IMR-90 (cell line): ENCODE data around the gene VSIG10L. TPM values are rescaled to one million over a fixed set of nuclear protein-coding genes. Genes with fewer than 3 reads are reported as not detected.

Experiments
- ATAC-seq: fragments of 200-7000 bp; cut with Tn5 transposase; 2 replicates; pipeline ENCODE4 v1.9.1; 2020; ENCODE audit warnings: low read depth, mild to moderate bottlenecking, moderate library complexity
- BruUV-seq: library from RNA; stranded (reverse); fragments of 400-500 nt; replicated peaks from 2 replicates; lab custom pipeline; 2021; lab: Mats Ljungman, UMichigan
- CTCF ChIA-PET: fragments of 300-600 bp; formaldehyde crosslinking; extraction: SDS; loops from one replicate; lab custom pipeline; 2021; ENCODE audit warnings: antibody characterized with exemption; lab: Yijun Ruan, JAX
- POLR2A ChIA-PET: fragments of 300-600 bp; sonication (Branson Sonifier 250); formaldehyde crosslinking; loops from one replicate; lab custom pipeline; 2022; ENCODE audit warnings: antibody characterized with exemption; ENCODE audit not compliant: unreplicated experiment; lab: Charles Lee
- DNase-seq: peaks from one replicate; pipeline ENCODE4 v3.0.0; 2013
- H2AFZ ChIP-seq: replicated peaks from 2 replicates; pipeline ENCODE3; 2013; ENCODE audit warnings: low read length, mild to moderate bottlenecking; ENCODE audit not compliant: poor library complexity
- H2AK5ac ChIP-seq: 2 replicates; pipeline ENCODE4 v1.6.1; 2013; ENCODE audit warnings: low read depth, low read length, inconsistent platforms
- H2AK9ac ChIP-seq: replicated peaks from 2 replicates; pipeline ENCODE3; 2013; ENCODE audit warnings: mild to moderate bottlenecking, low read depth, low read length, moderate library complexity; ENCODE audit not compliant: poor library complexity
- H2BK120ac ChIP-seq: 2 replicates; pipeline ENCODE4 v1.6.1; 2013; ENCODE audit warnings: low read depth, low read length, inconsistent platforms
- H2BK15ac ChIP-seq: 3 replicates; pipeline ENCODE4 v1.6.1; 2013; ENCODE audit warnings: low read depth, low read length, inconsistent platforms
- H2BK20ac ChIP-seq: 2 replicates; pipeline ENCODE4 v1.6.1; 2013; ENCODE audit warnings: low read depth, mild to moderate bottlenecking, inconsistent platforms, low read length, moderate library complexity
- H2BK5ac ChIP-seq: 2 replicates; pipeline ENCODE4 v1.6.1; 2013; ENCODE audit warnings: mild to moderate bottlenecking, low read depth, low read length, inconsistent platforms; ENCODE audit not compliant: poor library complexity, severe bottlenecking
- H3K14ac ChIP-seq: replicated peaks from 2 replicates; pipeline ENCODE4 v1.6.1; 2013; ENCODE audit warnings: low read depth, low read length, inconsistent platforms
- H3K18ac ChIP-seq: 2 replicates; pipeline ENCODE4 v1.6.1; 2013; ENCODE audit warnings: low read depth, low read length, control low read depth
- H3K23ac ChIP-seq: 2 replicates; pipeline ENCODE4 v1.6.1; 2013; ENCODE audit warnings: low read depth, low read length, inconsistent platforms
- H3K27ac ChIP-seq: 2 replicates; pipeline ENCODE4 v1.5.1; 2013; ENCODE audit warnings: mild to moderate bottlenecking, control low read depth, low read length; ENCODE audit not compliant: insufficient read depth
- H3K27me3 ChIP-seq: 2 replicates; pipeline ENCODE4 v1.6.1; 2013; ENCODE audit warnings: low read length; ENCODE audit not compliant: control insufficient read depth, insufficient read depth
- H3K36me3 ChIP-seq: 2 replicates; pipeline ENCODE4 v1.6.1; 2013; ENCODE audit warnings: low read length, mixed read lengths; ENCODE audit not compliant: control insufficient read depth, insufficient read depth
- H3K4ac ChIP-seq: 2 replicates; pipeline ENCODE4 v1.6.1; 2013; ENCODE audit warnings: low read depth, low read length, inconsistent platforms
- H3K4me1 ChIP-seq: 2 replicates; pipeline ENCODE4 v1.6.1; 2013; ENCODE audit warnings: low read length, mixed read lengths; ENCODE audit not compliant: control insufficient read depth, insufficient read depth
- H3K4me2 ChIP-seq: 2 replicates; pipeline ENCODE4 v1.6.1; 2013; ENCODE audit warnings: low read depth, mild to moderate bottlenecking, control low read depth, low read length, moderate library complexity
- H3K4me3 ChIP-seq: 2 replicates; pipeline ENCODE4 v1.5.1; 2013; ENCODE audit warnings: low read depth, mild to moderate bottlenecking, control low read depth, low read length, moderate library complexity; ENCODE audit not compliant: insufficient read depth
- H3K56ac ChIP-seq: 2 replicates; pipeline ENCODE4 v1.6.1; 2013; ENCODE audit warnings: low read length, inconsistent platforms; ENCODE audit not compliant: insufficient read depth; ENCODE audit errors: extremely low read depth
- H3K79me1 ChIP-seq, 2 experiments: 2 replicates each; pipeline ENCODE4 v1.6.1; 2013; ENCODE audit warnings: low read length in 2 of 2, inconsistent platforms in 1 of 2, low read depth in 1 of 2
- H3K9ac ChIP-seq: 2 replicates; pipeline ENCODE4 v1.6.1; 2013; ENCODE audit warnings: low read depth, low read length, control low read depth
- H3K9me1 ChIP-seq: 2 replicates; pipeline ENCODE4 v1.6.1; 2013; ENCODE audit warnings: low read length, inconsistent platforms; ENCODE audit not compliant: insufficient read depth
- H3K9me3 ChIP-seq: 2 replicates; pipeline ENCODE4 v1.6.1; 2013; ENCODE audit warnings: low read length; ENCODE audit not compliant: control insufficient read depth, insufficient read depth
- H4K20me1 ChIP-seq: 2 replicates; pipeline ENCODE4 v1.6.1; 2013; ENCODE audit warnings: low read length, inconsistent platforms; ENCODE audit not compliant: insufficient read depth
- H4K5ac ChIP-seq: 2 replicates; pipeline ENCODE4 v1.6.1; 2013; ENCODE audit warnings: mild to moderate bottlenecking, low read depth, low read length, control low read depth
- H4K8ac ChIP-seq, 2 experiments: 2 replicates each; pipeline ENCODE4 v1.6.1; 2013; ENCODE audit warnings: low read depth in 2 of 2, low read length in 2 of 2, control low read depth in 1 of 2, inconsistent platforms in 1 of 2
- H4K91ac ChIP-seq: 2 replicates; pipeline ENCODE4 v1.6.1; 2013; ENCODE audit warnings: low read depth, low read length, inconsistent platforms; ENCODE audit not compliant: insufficient read depth
- BHLHE40 ChIP-seq: fragments of 150-350 bp; IDR thresholded peaks from 2 replicates; pipeline ENCODE4 v1.6.1; 2016; ENCODE audit warnings: mild to moderate bottlenecking, low read depth, low read length
- CEBPB ChIP-seq: IDR thresholded peaks from 2 replicates; pipeline ENCODE4 v1.6.1; 2012; ENCODE audit warnings: low read depth, low read length, improper control_type of control experiment
- CHD1 ChIP-seq: IDR thresholded peaks from 2 replicates; pipeline ENCODE4 v1.6.1; 2012; ENCODE audit warnings: low read depth, low read length, improper control_type of control experiment
- ELK1 ChIP-seq: fragments of 150-350 bp; IDR thresholded peaks from 2 replicates; pipeline ENCODE4 v1.6.1; 2016; ENCODE audit warnings: low read depth, mild to moderate bottlenecking, low read length, moderate library complexity, borderline replicate concordance
- FOS ChIP-seq: fragments of 150-350 bp; IDR thresholded peaks from 2 replicates; pipeline ENCODE4 v1.6.1; 2016; ENCODE audit warnings: low read depth, low read length
- MAFK ChIP-seq: IDR thresholded peaks from 2 replicates; pipeline ENCODE4 v1.6.1; 2012; ENCODE audit warnings: low read depth, low read length, improper control_type of control experiment
- MAZ ChIP-seq: IDR thresholded peaks from 2 replicates; pipeline ENCODE4 v1.6.1; 2012; ENCODE audit warnings: low read depth, mild to moderate bottlenecking, low read length, improper control_type of control experiment, moderate library complexity, borderline replicate concordance
- MXI1 ChIP-seq: IDR thresholded peaks from 2 replicates; pipeline ENCODE4 v1.6.1; 2012; ENCODE audit warnings: low read depth, mild to moderate bottlenecking, low read length, moderate library complexity, borderline replicate concordance
- NFE2L2 ChIP-seq: fragments of 150-350 bp; IDR thresholded peaks from 2 replicates; pipeline ENCODE4 v1.6.1; 2016; ENCODE audit warnings: low read depth, mild to moderate bottlenecking, low read length
- POLR2A ChIP-seq: IDR thresholded peaks from 2 replicates; pipeline ENCODE4 v1.6.1; 2012; ENCODE audit warnings: mild to moderate bottlenecking, low read depth, low read length
- RAD21 ChIP-seq: IDR thresholded peaks from 2 replicates; pipeline ENCODE4 v1.6.1; 2012; ENCODE audit warnings: low read length, improper control_type of control experiment
- RCOR1 ChIP-seq: IDR thresholded peaks from 2 replicates; pipeline ENCODE4 v1.6.1; 2012; ENCODE audit warnings: mild to moderate bottlenecking, low read length, improper control_type of control experiment; ENCODE audit not compliant: insufficient replicate concordance
- RFX5 ChIP-seq: IDR thresholded peaks from 2 replicates; pipeline ENCODE4 v1.8.0; 2012; ENCODE audit warnings: low read depth, mild to moderate bottlenecking, low read length, moderate library complexity
- SMC3 ChIP-seq: fragments of 150-350 bp; IDR thresholded peaks from 2 replicates; pipeline ENCODE4 v1.6.1; 2016; ENCODE audit warnings: low read depth, mild to moderate bottlenecking, antibody characterized with exemption, low read length, moderate library complexity
- USF2 ChIP-seq: fragments of 150-350 bp; IDR thresholded peaks from 2 replicates; pipeline ENCODE4 v1.6.1; 2017; ENCODE audit warnings: mild to moderate bottlenecking, antibody characterized with exemption, low read length, low read depth
- whole genome bisulfite sequencing, 2 experiments: methylation state at CpG; one replicate each; pipeline versions ENCODE4 v1.1.5 to v1.1.7; 2013; ENCODE audit warnings: missing lambda C conversion rate in 2 of 2; ENCODE audit not compliant: insufficient read length in 1 of 2; ENCODE audit errors: extremely low coverage in 2 of 2; 5-methylcytosine and 5-hydroxymethylcytosine counted together
- dilution Hi-C: fragments of 300-500 bp; cut with HindIII; formaldehyde crosslinking; loops from one replicate; pipeline ENCODE4 v1.14.3; 2018; ENCODE audit warnings: low sequenced_read_pairs; ENCODE audit not compliant: unreplicated experiment
- in situ Hi-C: fragments of 300-500 bp; cut with MboI; formaldehyde crosslinking; loops from 3 replicates; pipeline ENCODE4 v1.14.3; 2019; ENCODE audit warnings: low sequenced_read_pairs, inconsistent platforms, mixed read lengths
- intact Hi-C: fragments of 100-400 bp; cut with micrococcal nuclease; formaldehyde crosslinking; loops from 2 replicates; pipeline ENCODE4 v1.10.0; 2022
- polyA plus RNA-seq, 3 experiments: library from polyadenylated mRNA; depleted of rRNA; stranded (reverse); fragments of >200 nt; gene quantifications; 2 replicates each; pipeline ENCODE4 v1.2.3, GENCODE V29; 2012; ENCODE audit warnings: low replicate concordance in 1 of 3
- total RNA-seq: library from RNA; depleted of rRNA; stranded (reverse); fragments of >200 nt; gene quantifications from 2 replicates; pipeline ENCODE4 v1.2.3, GENCODE V29; 2012
- TF ChIP-seq, protein P1 (sequence below): conservative IDR thresholded peaks from 2 replicates; pipeline ENCODE4 v1.5.1; 2012; ENCODE audit warnings: mild to moderate bottlenecking, low read depth, low read length, improper control_type of control experiment

VSIG10L gene
- total and polyA plus RNA-seq, 2 of the 4 experiments (the other 2 are of a cell fraction): 0.18 to 1.2 TPM

GRCh38 chr19:51319649-51320279 lies 22.2 kb downstream of the VSIG10L start:
- no peak overlapping the region for H3K18ac ChIP-seq
- TF ChIP-seq FOS: no peak
- no peak for TF ChIP-seq BHLHE40
- TF ChIP-seq CHD1: no peak
- TF ChIP-seq RFX5: no peak
- no peak for TF ChIP-seq SMC3
- no peak for TF ChIP-seq CEBPB
- TF ChIP-seq RAD21: no peak
- TF ChIP-seq ELK1: no peak
- TF ChIP-seq MAZ: no peak
- TF ChIP-seq MAFK: no peak
- no peak for TF ChIP-seq MXI1
- no peak for TF ChIP-seq RCOR1
- no peak for TF ChIP-seq POLR2A
- TF ChIP-seq, protein P1, sequence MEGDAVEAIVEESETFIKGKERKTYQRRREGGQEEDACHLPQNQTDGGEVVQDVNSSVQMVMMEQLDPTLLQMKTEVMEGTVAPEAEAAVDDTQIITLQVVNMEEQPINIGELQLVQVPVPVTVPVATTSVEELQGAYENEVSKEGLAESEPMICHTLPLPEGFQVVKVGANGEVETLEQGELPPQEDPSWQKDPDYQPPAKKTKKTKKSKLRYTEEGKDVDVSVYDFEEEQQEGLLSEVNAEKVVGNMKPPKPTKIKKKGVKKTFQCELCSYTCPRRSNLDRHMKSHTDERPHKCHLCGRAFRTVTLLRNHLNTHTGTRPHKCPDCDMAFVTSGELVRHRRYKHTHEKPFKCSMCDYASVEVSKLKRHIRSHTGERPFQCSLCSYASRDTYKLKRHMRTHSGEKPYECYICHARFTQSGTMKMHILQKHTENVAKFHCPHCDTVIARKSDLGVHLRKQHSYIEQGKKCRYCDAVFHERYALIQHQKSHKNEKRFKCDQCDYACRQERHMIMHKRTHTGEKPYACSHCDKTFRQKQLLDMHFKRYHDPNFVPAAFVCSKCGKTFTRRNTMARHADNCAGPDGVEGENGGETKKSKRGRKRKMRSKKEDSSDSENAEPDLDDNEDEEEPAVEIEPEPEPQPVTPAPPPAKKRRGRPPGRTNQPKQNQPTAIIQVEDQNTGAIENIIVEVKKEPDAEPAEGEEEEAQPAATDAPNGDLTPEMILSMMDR: no peak
- no peak for TF ChIP-seq NFE2L2
- TF ChIP-seq USF2: no peak
- H3K27me3 ChIP-seq: no peaks in the 10 kb centered on the region
- H3K4ac ChIP-seq: no peak overlapping the region
- no peak overlapping the region for H2BK20ac ChIP-seq
- DNase-seq (no peak), ATAC-seq (no peak)
- H2AK5ac ChIP-seq: no peak overlapping the region
- no peak overlapping the region for H3K23ac ChIP-seq
- H2BK120ac ChIP-seq: no peak overlapping the region
- in situ Hi-C loops (no loop called here), dilution Hi-C loops (no loop called here), intact Hi-C loops (no loop called here)
- no TSS peak for BruUV-seq
- H3K4me2 ChIP-seq: no peak overlapping the region
- H3K9me3 ChIP-seq: 0 out of 2 replicates have a peak, but pooled peaks cover under 1% of the 10 kb centered on the region
- H3K14ac ChIP-seq: no peak overlapping the region
- no peaks in the 10 kb centered on the region for H3K9me1 ChIP-seq
- H4K8ac ChIP-seq: no peak overlapping the region
- WGBS, 2 experiments: 80% methylated on average over 1 of the region's 14 CpGs; no CpG with 5 or more reads in 1 of the 2 experiments
- ChIA-PET CTCF (no interaction called here), POLR2A (no interaction called here)
- no peak overlapping the region for H3K27ac ChIP-seq
- no peaks in the 10 kb centered on the region for H4K20me1 ChIP-seq
- no peak overlapping the region for H4K91ac ChIP-seq
- no peaks in the 10 kb centered on the region for H3K36me3 ChIP-seq
- no peak overlapping the region for H3K4me3 ChIP-seq
- no peak overlapping the region for H2AK9ac ChIP-seq
- H3K9ac ChIP-seq: no peak overlapping the region
- H4K5ac ChIP-seq: no peak overlapping the region
- H3K4me1 ChIP-seq: no peaks in the 10 kb centered on the region
- H2BK5ac ChIP-seq: no peak overlapping the region
- H3K56ac ChIP-seq: no peak overlapping the region
- no peaks in the 10 kb centered on the region for H3K79me1 ChIP-seq
- H2BK15ac ChIP-seq: no peak overlapping the region
- H2AFZ ChIP-seq: no peak overlapping the region
